ENCODE measurements around the gene SNX9.

SNX9 gene

DNA sequence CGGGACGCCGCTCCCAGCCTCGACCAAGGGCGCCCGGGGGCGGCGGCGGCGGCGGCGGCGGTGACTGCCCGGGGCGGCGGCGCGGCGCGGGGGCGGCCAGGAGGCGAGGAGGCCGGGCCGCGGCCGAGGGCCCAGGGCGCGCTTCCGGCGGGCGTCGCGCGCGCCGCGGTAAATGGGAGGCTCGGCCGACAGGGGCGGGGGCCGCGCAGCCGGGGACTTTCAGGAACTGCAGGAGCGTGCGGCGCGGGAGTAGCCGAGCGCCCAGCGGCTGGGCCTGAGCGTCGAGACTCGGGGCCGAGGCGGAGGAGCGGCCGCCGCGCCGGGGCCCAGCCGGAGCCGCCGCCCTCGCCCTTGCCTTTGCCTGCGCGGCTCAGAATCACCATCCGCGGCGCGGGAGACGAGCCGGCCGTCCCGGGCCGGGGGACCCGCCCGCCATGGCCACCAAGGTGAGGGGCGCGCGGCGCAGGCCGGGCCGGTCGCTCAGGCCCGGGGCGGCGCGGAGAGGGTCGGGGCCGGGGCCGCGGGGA, at the start of gene SNX9:
Gene SNX9 (plus strand): TSS at position 246 of the 527 bp plus-strand sequence. CDS start 189 bp downstream, at position 435.
- in situ Hi-C loops (cut with MboI; ENCODE audit: low sequenced_read_pairs) = no loop called here
- no peaks in the 10 kb centered on the region for H3K36me3 ChIP-seq (replicated peaks)
- H3K9me3 ChIP-seq = no peaks in the 10 kb centered on the region
- H3K27me3 ChIP-seq (ENCODE audit: low read depth) = no peaks in the 10 kb centered on the region
- peak; percentile 56 to 77 for DNase-seq (ENCODE audit: low spot score in 2 of 2)
- peaks cover 11% of the 10 kb centered on the region for H3K4me1 ChIP-seq
- peak within 1 kb of the TSS; percentile 59 for H3K4me3 ChIP-seq

- H3K36me3 ChIP-seq (replicated peaks) = no peaks in the 10 kb centered on the region
- H3K9me3 ChIP-seq = no peaks in the 10 kb centered on the region
- in situ Hi-C loops (cut with MboI; ENCODE audit: low sequenced_read_pairs) = no loop called here
- peaks cover 8% of the 10 kb centered on the region for H3K4me1 ChIP-seq
- no peak overlapping the region for H3K4me3 ChIP-seq
- no peaks in the 10 kb centered on the region for H3K27me3 ChIP-seq (ENCODE audit: low read depth)
- DNase-seq (ENCODE audit: low spot score in 2 of 2) = peak; percentile 71 to 79
Measured at GRCh38 chr6:157773248-157773773, 49.7 kb upstream of the SNX9 start.

- H3K4me3 ChIP-seq = no peak overlapping the region
- no peaks in the 10 kb centered on the region for H3K27me3 ChIP-seq (ENCODE audit: low read depth)
- no peaks in the 10 kb centered on the region for H3K36me3 ChIP-seq (replicated peaks)
- H3K4me1 ChIP-seq = peaks cover 8% of the 10 kb centered on the region
- in situ Hi-C loops (cut with MboI; ENCODE audit: low sequenced_read_pairs) = no loop called here
- no peaks in the 10 kb centered on the region for H3K9me3 ChIP-seq
- DNase-seq (ENCODE audit: low spot score in 2 of 2) = peak in 1 of 2 experiments; percentile 18
Measured at GRCh38 chr6:157774153-157775135, 48.6 kb upstream of the SNX9 start.

GRCh38 chr6:157775376-157775775, 47.7 kb upstream of the SNX9 start:
- in situ Hi-C loops (cut with MboI; ENCODE audit: low sequenced_read_pairs) = no loop called here
- DNase-seq (ENCODE audit: low spot score in 2 of 2) = no peak

GRCh38 chr6:157777344-157777743, 45.7 kb upstream of the SNX9 start:
- no peak for DNase-seq (ENCODE audit: low spot score in 2 of 2)
- Histone ChIP-seq H3K27me3 (ENCODE audit: low read depth) (no peaks in the 10 kb centered on the region; the same call in 1 of the 2 replicates), H3K36me3 (replicated peaks) (no peaks in the 10 kb centered on the region), H3K4me1 (peaks cover 8% of the 10 kb centered on the region), H3K4me3 (no peak overlapping the region), H3K9me3 (no peaks in the 10 kb centered on the region)
- in situ Hi-C loops (cut with MboI; ENCODE audit: low sequenced_read_pairs) = no loop called here

More at GRCh38 chr6:157775376-157775775, 47.7 kb upstream of the SNX9 start:
- Histone ChIP-seq H3K9me3 (no peaks in the 10 kb centered on the region), H3K4me3 (no peak overlapping the region), H3K4me1 (peaks cover 8% of the 10 kb centered on the region), H3K36me3 (replicated peaks) (no peaks in the 10 kb centered on the region), H3K27me3 (ENCODE audit: low read depth) (no peaks in the 10 kb centered on the region)

GRCh38 chr6:157778719-157779118, 44.3 kb upstream of the SNX9 start:
- DNase-seq (ENCODE audit: low spot score in 2 of 2) = no peak
- in situ Hi-C loops (cut with MboI; ENCODE audit: low sequenced_read_pairs) = no loop called here
- H3K9me3 ChIP-seq = no peaks in the 10 kb centered on the region
- H3K27me3 ChIP-seq (ENCODE audit: low read depth) = no peaks in the 10 kb centered on the region; the same call in none of the 2 replicates
- no peak overlapping the region for H3K4me3 ChIP-seq
- H3K36me3 ChIP-seq (replicated peaks) = no peaks in the 10 kb centered on the region
- peaks cover under 1% of the 10 kb centered on the region; the same call in 1 of the 2 replicates for H3K4me1 ChIP-seq

- no peaks in the 10 kb centered on the region; the same call in none of the 2 replicates for H3K27me3 ChIP-seq (ENCODE audit: low read depth)
- no peak for DNase-seq (ENCODE audit: low spot score in 2 of 2)
- H3K36me3 ChIP-seq (replicated peaks) = no peaks in the 10 kb centered on the region
- no peaks in the 10 kb centered on the region for H3K4me1 ChIP-seq
- H3K4me3 ChIP-seq = no peak overlapping the region
- in situ Hi-C loops (cut with MboI; ENCODE audit: low sequenced_read_pairs) = no loop called here
- no peaks in the 10 kb centered on the region for H3K9me3 ChIP-seq
Measured at GRCh38 chr6:157779705-157780604, 43.1 kb upstream of the SNX9 start.

- no peaks in the 10 kb centered on the region for H3K36me3 ChIP-seq (replicated peaks)
- in situ Hi-C loops (cut with MboI; ENCODE audit: low sequenced_read_pairs) = no loop called here
- DNase-seq (ENCODE audit: low spot score in 2 of 2) = no peak
- no peaks in the 10 kb centered on the region for H3K9me3 ChIP-seq
- peaks cover 11% of the 10 kb centered on the region for H3K27me3 ChIP-seq (ENCODE audit: low read depth)
- no peaks in the 10 kb centered on the region for H3K4me1 ChIP-seq
- no peak overlapping the region for H3K4me3 ChIP-seq
Measured at GRCh38 chr6:157785636-157786035, 37.4 kb upstream of the SNX9 start.

DNA sequence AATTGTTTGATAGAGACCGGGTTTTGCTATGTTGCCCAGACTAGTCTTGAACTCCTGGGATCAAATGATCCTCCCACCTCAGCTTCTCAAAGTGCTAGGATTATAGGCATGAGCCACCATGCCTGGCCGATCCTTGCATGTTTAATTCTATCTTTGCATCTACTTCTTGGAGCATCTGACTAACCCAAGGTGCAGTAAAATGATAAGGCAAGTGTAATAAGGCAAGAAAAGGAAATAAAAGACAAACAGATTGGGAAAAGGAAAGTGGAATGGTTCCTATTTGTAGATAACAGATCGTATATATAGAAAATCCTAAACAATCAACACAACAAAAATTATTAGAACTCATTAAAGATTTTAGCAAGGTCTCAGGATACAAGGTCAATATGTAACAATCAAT, 36.8 kb upstream of the SNX9 start:
- Histone ChIP-seq H3K9me3 (no peaks in the 10 kb centered on the region), H3K4me1 (no peaks in the 10 kb centered on the region), H3K27me3 (ENCODE audit: low read depth) (peaks cover 11% of the 10 kb centered on the region), H3K4me3 (no peak overlapping the region), H3K36me3 (replicated peaks) (no peaks in the 10 kb centered on the region)
- DNase-seq (ENCODE audit: low spot score in 2 of 2) = no peak
- in situ Hi-C loops (cut with MboI; ENCODE audit: low sequenced_read_pairs) = no loop called here

- in situ Hi-C loops (cut with MboI; ENCODE audit: low sequenced_read_pairs) = no loop called here
- H3K36me3 ChIP-seq (replicated peaks) = no peaks in the 10 kb centered on the region
Measured at GRCh38 chr6:157787080-157787479, 36.0 kb upstream of the SNX9 start.

DNA sequence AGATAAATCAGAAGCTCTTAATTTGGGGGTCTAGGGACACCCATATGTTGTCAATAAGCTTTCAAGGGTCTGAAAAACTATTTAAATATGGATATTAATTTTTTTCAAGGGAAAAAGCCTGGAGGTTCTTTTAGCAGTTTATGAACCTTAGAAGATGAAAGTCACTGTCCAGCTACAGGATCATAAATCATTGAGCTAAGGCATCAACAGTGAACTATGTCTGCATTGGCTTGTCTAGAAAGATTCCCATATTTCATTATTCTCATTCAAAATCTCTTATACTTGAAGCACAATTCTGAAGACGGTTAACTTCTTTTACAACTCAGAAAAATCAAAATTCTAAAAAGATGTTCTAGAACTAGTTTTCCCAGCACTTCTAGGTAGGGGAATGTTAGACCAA, 34.9 kb upstream of the SNX9 start:
- H3K9me3 ChIP-seq = no peaks in the 10 kb centered on the region
- no peak for DNase-seq (ENCODE audit: low spot score in 2 of 2)
- H3K4me3 ChIP-seq = no peak overlapping the region
- H3K36me3 ChIP-seq (replicated peaks) = no peaks in the 10 kb centered on the region
- peaks cover 11% of the 10 kb centered on the region for H3K27me3 ChIP-seq (ENCODE audit: low read depth)
- in situ Hi-C loops (cut with MboI; ENCODE audit: low sequenced_read_pairs) = no loop called here
- no peaks in the 10 kb centered on the region for H3K4me1 ChIP-seq

More at GRCh38 chr6:157787080-157787479, 36.0 kb upstream of the SNX9 start:
- no peak for DNase-seq (ENCODE audit: low spot score in 2 of 2)
- Histone ChIP-seq H3K9me3 (no peaks in the 10 kb centered on the region), H3K4me1 (no peaks in the 10 kb centered on the region), H3K4me3 (no peak overlapping the region), H3K27me3 (ENCODE audit: low read depth) (peaks cover 11% of the 10 kb centered on the region)

DNA sequence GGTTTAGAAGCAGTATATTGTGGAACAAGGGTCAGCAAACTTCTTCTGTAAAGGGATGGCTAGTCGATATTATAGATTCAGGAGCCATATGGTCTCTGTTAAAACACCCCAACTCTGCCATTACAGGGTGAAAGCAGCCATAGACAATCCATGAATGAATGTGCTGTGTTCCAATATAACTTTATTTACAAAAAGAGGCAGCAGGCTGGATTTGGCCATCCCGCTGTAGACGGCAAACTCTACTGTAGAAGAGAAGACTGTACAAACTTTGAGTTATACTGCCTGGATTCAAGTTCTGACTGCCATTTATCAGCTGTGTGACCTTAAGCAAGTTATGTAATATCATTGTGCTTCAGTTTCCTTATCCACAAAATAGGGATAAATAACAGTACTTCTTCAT, 33.7 kb upstream of the SNX9 start:
- Histone ChIP-seq H3K27me3 (ENCODE audit: low read depth) (peaks cover 11% of the 10 kb centered on the region), H3K4me1 (no peaks in the 10 kb centered on the region), H3K9me3 (no peaks in the 10 kb centered on the region), H3K4me3 (no peak overlapping the region), H3K36me3 (replicated peaks) (no peaks in the 10 kb centered on the region)
- DNase-seq (ENCODE audit: low spot score in 2 of 2) = no peak
- in situ Hi-C loops (cut with MboI; ENCODE audit: low sequenced_read_pairs) = no loop called here

GRCh38 chr6:157789861-157790260, 33.2 kb upstream of the SNX9 start:
- no peak overlapping the region for H3K4me3 ChIP-seq
- in situ Hi-C loops (cut with MboI; ENCODE audit: low sequenced_read_pairs) = no loop called here
- DNase-seq (ENCODE audit: low spot score in 2 of 2) = peak in 1 of 2 experiments; percentile 32

More at GRCh38 chr6:157789861-157790260, 33.2 kb upstream of the SNX9 start:
- Histone ChIP-seq H3K36me3 (replicated peaks) (no peaks in the 10 kb centered on the region), H3K9me3 (no peaks in the 10 kb centered on the region), H3K4me1 (no peaks in the 10 kb centered on the region), H3K27me3 (ENCODE audit: low read depth) (peaks cover 11% of the 10 kb centered on the region)

Data from HAP-1 (cell line).